Endodermal cell (in vitro differentiated cells): ENCODE data around the gene MRPL18. TPM values are rescaled to one million over a fixed set of nuclear protein-coding genes. Genes with fewer than 3 reads are reported as not detected.
"Not testable (repeated sequence)": the region's sequence is repeated elsewhere in the genome, so short reads cannot be mapped to it uniquely, and the experiment has no call there.

ENCODE experiments used
- DNase-seq: peaks from one replicate; pipeline ENCODE4 v3.0.0-alpha.2; 2017
- H3K27ac ChIP-seq: 2 replicates; pipeline ENCODE4 v1.5.1; 2013; ENCODE audit warnings: mild to moderate bottlenecking, low read depth, low read length, moderate library complexity
- H3K27me3 ChIP-seq: 2 replicates; pipeline ENCODE4 v1.6.1; 2013; ENCODE audit warnings: mild to moderate bottlenecking, low read length, moderate library complexity; ENCODE audit not compliant: insufficient read depth, control insufficient read depth, poor library complexity, severe bottlenecking
- H3K36me3 ChIP-seq: 2 replicates; pipeline ENCODE4 v1.7.0; 2013; ENCODE audit warnings: mild to moderate bottlenecking, low read length, moderate library complexity; ENCODE audit not compliant: control insufficient read depth, insufficient read depth
- H3K4me1 ChIP-seq: one replicate; pipeline ENCODE4 v1.7.0; 2013; ENCODE audit warnings: low read length; ENCODE audit not compliant: control insufficient read depth, insufficient read depth
- H3K4me3 ChIP-seq: 2 replicates; pipeline ENCODE4 v1.5.1; 2013; ENCODE audit warnings: mild to moderate bottlenecking, low read length, moderate library complexity
- H3K9ac ChIP-seq: 2 replicates; pipeline ENCODE4 v1.6.1; 2013; ENCODE audit warnings: mild to moderate bottlenecking, low read length, moderate library complexity; ENCODE audit not compliant: poor library complexity, severe bottlenecking; ENCODE audit errors: extremely low read depth
- H3K9me3 ChIP-seq: 2 replicates; pipeline ENCODE4 v1.6.1; 2013; ENCODE audit warnings: mild to moderate bottlenecking, low read length, moderate library complexity; ENCODE audit not compliant: control insufficient read depth
- H3K27ac Mint-ChIP-seq: 2 replicates; pipeline ENCODE4 v1.8.0; 2020; ENCODE audit warnings: mixed read lengths
- H3K27me3 Mint-ChIP-seq: 2 replicates; pipeline ENCODE4 v1.8.0; 2021; ENCODE audit warnings: mild to moderate bottlenecking, mixed read lengths; ENCODE audit not compliant: insufficient read depth
- H3K36me3 Mint-ChIP-seq: 2 replicates; pipeline ENCODE4 v1.8.0; 2020; ENCODE audit warnings: low read depth, mixed read lengths
- H3K4me1 Mint-ChIP-seq: 2 replicates; pipeline ENCODE4 v1.8.0; 2020; ENCODE audit warnings: mixed read lengths
- H3K4me3 Mint-ChIP-seq: 2 replicates; pipeline ENCODE4 v1.8.0; 2020; ENCODE audit warnings: mild to moderate bottlenecking, moderate library complexity, mixed read lengths
- H3K9me3 Mint-ChIP-seq: 2 replicates; pipeline ENCODE4 v1.8.0; 2020; ENCODE audit warnings: mild to moderate bottlenecking, mixed read lengths
- CTCF ChIP-seq: fragments of 200-600 bp; sonication (generic); conservative IDR thresholded peaks from 2 replicates; pipeline ENCODE4 v1.5.0; 2021; ENCODE audit warnings: antibody characterized with exemption, mild to moderate bottlenecking
- WGBS, 2 experiments: methylation state at CpG; one replicate each; pipeline versions ENCODE4 v1.1.5 to v1.1.7; 2013; ENCODE audit warnings: missing lambda C conversion rate in 2 of 2, mixed read lengths in 1 of 2; ENCODE audit not compliant: insufficient coverage in 1 of 2, insufficient read length in 1 of 2; 5-methylcytosine and 5-hydroxymethylcytosine counted together
- total RNA-seq, 2 donors: library from RNA; stranded (reverse); fragmentation: NEBNext Ultra II Directional in 1 of 2; extraction: Animal tissue kit (Norgen Biotek cat#: 25700) in 1 of 2; gene quantifications; 2 replicates in 1 of 2; 3 replicates in 1 of 2; pipeline ENCODE4 v1.2.1, GENCODE V29; 2021

The MRPL18 gene
- total RNA-seq, 2 donors from 2014 or later: 46.7 to 56.9 TPM

- WGBS, 2 experiments: 80 to 85% methylated on average over 3 to 9 of the region's 9 CpGs
- H3K4me1 Mint-ChIP-seq: peaks cover 5% of the 10 kb centered on the region
- no peaks in the 10 kb centered on the region for H3K4me1 ChIP-seq
Observed at GRCh38 chr6:159813781-159814180, 23.5 kb downstream of the MRPL18 start.

GRCh38 chr6:159815410-159815809, 25.1 kb downstream of the MRPL18 start:
- H3K36me3 ChIP-seq: no peaks in the 10 kb centered on the region
- no peak for DNase-seq
- no peak overlapping the region for H3K4me3 ChIP-seq
- no peaks in the 10 kb centered on the region for H3K9me3 ChIP-seq
- Mint-ChIP-seq H3K4me3 (no peak overlapping the region), H3K9me3 (no peaks in the 10 kb centered on the region), H3K4me1 (peaks cover 3% of the 10 kb centered on the region), H3K36me3 (no peaks in the 10 kb centered on the region), H3K27me3 (peaks cover 8% of the 10 kb centered on the region), H3K27ac (no peak overlapping the region)
- WGBS, 2 experiments: 71 to 77% methylated on average over 6 of the region's 6 CpGs
- no peaks in the 10 kb centered on the region for H3K27me3 ChIP-seq
- no peaks in the 10 kb centered on the region for H3K4me1 ChIP-seq
- TF ChIP-seq CTCF: no peak
- no peak overlapping the region for H3K9ac ChIP-seq
- no peak overlapping the region for H3K27ac ChIP-seq

More at GRCh38 chr6:159813781-159814180, 23.5 kb downstream of the MRPL18 start:
- DNase-seq: no peak
- no peaks in the 10 kb centered on the region for H3K36me3 Mint-ChIP-seq
- peak overlapping the region; percentile 10 for H3K27ac Mint-ChIP-seq
- H3K27me3 Mint-ChIP-seq: peaks cover 6% of the 10 kb centered on the region
- no peak overlapping the region for H3K4me3 Mint-ChIP-seq
- Histone ChIP-seq H3K27ac (no peak overlapping the region), H3K27me3 (no peaks in the 10 kb centered on the region), H3K4me3 (no peak overlapping the region), H3K36me3 (no peaks in the 10 kb centered on the region), H3K9ac (no peak overlapping the region), H3K9me3 (no peaks in the 10 kb centered on the region)
- no peaks in the 10 kb centered on the region for H3K9me3 Mint-ChIP-seq
- TF ChIP-seq CTCF: no peak

GRCh38 chr6:159816775-159817174, 26.5 kb downstream of the MRPL18 start:
- not testable (repeated sequence) for H3K9me3 ChIP-seq, H3K9me3 Mint-ChIP-seq, H3K36me3 Mint-ChIP-seq, H3K36me3 ChIP-seq, DNase-seq, H3K27ac ChIP-seq, H3K27me3 Mint-ChIP-seq, H3K9ac ChIP-seq, H3K4me3 ChIP-seq, H3K27ac Mint-ChIP-seq, H3K27me3 ChIP-seq, H3K4me3 Mint-ChIP-seq, H3K4me1 Mint-ChIP-seq, H3K4me1 ChIP-seq
- WGBS, 2 experiments: 92 to 100% methylated on average over 3 of the region's 3 CpGs
